Esophagus squamous epithelium (tissue), 5 donors: ENCODE results near the gene DLAT. TPM values are rescaled to one million over a fixed set of nuclear protein-coding genes. Genes with fewer than 3 reads are reported as not detected.
A peak's percentile ranks its signal among the peaks of the same experiment; 100 is the strongest.
"Not testable (repeated sequence)": the region's sequence is repeated elsewhere in the genome, so short reads cannot be mapped to it uniquely, and the experiment has no call there.

Experiments
- DNase-seq: peaks from one replicate; lab custom pipeline; 2025; lab: John Stamatoyannopoulos, UW
- H3K27ac ChIP-seq, 4 donors: fragments of 200-600 bp; sonication (generic); one replicate each; pipeline ENCODE4 v1.5.1; 2016 to 2019; ENCODE audit warnings: mild to moderate bottlenecking in 1 of 4
- H3K27me3 ChIP-seq, 4 donors: fragments of 200-600 bp; sonication (generic); 1 replicate in 3 of 4; 2 replicates in 1 of 4; pipeline versions ENCODE4 v1.5.1 to v1.6.0; 2017 to 2021; ENCODE audit warnings: antibody characterized with exemption in 1 of 4
- H3K36me3 ChIP-seq, 3 donors: fragments of 200-600 bp; sonication (generic); one replicate each; pipeline ENCODE4 v1.5.1; 2016 to 2019
- H3K4me1 ChIP-seq, 3 donors: fragments of 200-600 bp; sonication (generic); one replicate each; pipeline ENCODE4 v1.5.1; 2017 to 2019
- H3K4me3 ChIP-seq, 4 donors: fragments of 200-600 bp; sonication (generic); 1 replicate in 3 of 4; 2 replicates in 1 of 4; pipeline ENCODE4 v1.5.1; 2016 to 2019; ENCODE audit warnings: mild to moderate bottlenecking in 2 of 4, moderate library complexity in 1 of 4
- H3K9me3 ChIP-seq, 3 donors: fragments of 200-600 bp; sonication (generic); one replicate each; pipeline ENCODE4 v1.5.1; 2016 to 2019
- CTCF ChIP-seq, 6 experiments: fragments of 450-650 bp in 4 of 6; fragments of 200-600 bp in 2 of 6; sonication (generic) in 2 of 6; IDR thresholded peaks; one replicate each; pipeline ENCODE4 v1.5.1; 2016 to 2019; ENCODE audit warnings: antibody characterized with exemption in 6 of 6, mild to moderate bottlenecking in 4 of 6, moderate library complexity in 4 of 6
- POLR2A ChIP-seq, 4 donors: fragments of 450-650 bp; IDR thresholded peaks; one replicate each; pipeline ENCODE4 v1.6.1; 2017; ENCODE audit warnings: antibody characterized with exemption in 4 of 4, mild to moderate bottlenecking in 4 of 4, moderate library complexity in 3 of 4
- WGBS, 2 donors: methylation state at CpG; one replicate each; pipeline ENCODE4 v1.1.5; 2018; 5-methylcytosine and 5-hydroxymethylcytosine counted together
- intact Hi-C: fragments of 100-400 bp; cut with DNase I; formaldehyde crosslinking; loops from one replicate; pipeline ENCODE4 v1.15.0; 2022
- total RNA-seq, 4 donors: library from RNA; depleted of rRNA; stranded (reverse); fragments of >200 nt; gene quantifications; one replicate each; pipeline ENCODE4 v1.1.0, GENCODE V29; 2016
- donor health status: DM: yes; HTN: yes; CAD: no.

DLAT gene
- total RNA-seq, 4 donors from 2014 or later = 28.9 to 56.5 (median 39.4) TPM

GRCh38 chr11:112037527-112037926 lies 12.3 kb downstream of the DLAT start:
- TF ChIP-seq CTCF (IDR thresholded peaks at IDR 0.05) = no peak
- no peak for TF ChIP-seq POLR2A (IDR thresholded peaks at IDR 0.05)
- peaks cover 0 to 98% (median 4%) of the 10 kb centered on the region in 3 donors for H3K36me3 ChIP-seq

GRCh38 chr11:112042161-112042960 lies 17.2 kb downstream of the DLAT start:
- no peak overlapping the region for H3K27ac ChIP-seq
- WGBS, 2 donors = 40 to 49% methylated on average over 6 of the region's 6 CpGs
- TF ChIP-seq POLR2A (IDR thresholded peaks at IDR 0.05) (no peak), CTCF (IDR thresholded peaks at IDR 0.05) (no peak)
- DNase-seq = no peak
- no peak overlapping the region for H3K4me3 ChIP-seq
- peaks cover 0 to 100% (median 12%) of the 10 kb centered on the region in 3 donors for H3K36me3 ChIP-seq
- no peaks in the 10 kb centered on the region for H3K4me1 ChIP-seq
- no peaks in the 10 kb centered on the region for H3K27me3 ChIP-seq
- no peaks in the 10 kb centered on the region for H3K9me3 ChIP-seq
- intact Hi-C loops = no loop called here

More at GRCh38 chr11:112037527-112037926, 12.3 kb downstream of the DLAT start:
- no peak for DNase-seq
- Histone ChIP-seq H3K27ac (no peak overlapping the region), H3K4me1 (no peaks in the 10 kb centered on the region), H3K27me3 (no peaks in the 10 kb centered on the region), H3K4me3 (no peak overlapping the region), H3K9me3 (no peaks in the 10 kb centered on the region)
- intact Hi-C loops = no loop called here

GRCh38 chr11:112042961-112043304 lies 17.7 kb downstream of the DLAT start:
- intact Hi-C loops = no loop called here
- Histone ChIP-seq H3K27me3 (no peaks in the 10 kb centered on the region), H3K27ac (no peak overlapping the region), H3K9me3 (no peaks in the 10 kb centered on the region), H3K4me3 (no peak overlapping the region), H3K4me1 (no peaks in the 10 kb centered on the region), H3K36me3 (peaks cover 0 to 100% (median 12%) of the 10 kb centered on the region in 3 donors)
- no peak for DNase-seq
- WGBS, 2 donors = 89 to 94% methylated on average over 2 of the region's 2 CpGs
- TF ChIP-seq CTCF (IDR thresholded peaks at IDR 0.05) = no peak
- no peak for TF ChIP-seq POLR2A (IDR thresholded peaks at IDR 0.05)

GRCh38 chr11:112044961-112045360 lies 19.8 kb downstream of the DLAT start:
- H3K27ac ChIP-seq = no peak overlapping the region
- TF ChIP-seq POLR2A (IDR thresholded peaks at IDR 0.05) (no peak), CTCF (IDR thresholded peaks at IDR 0.05) (no peak)
- peaks cover 0 to 97% (median 12%) of the 10 kb centered on the region in 3 donors for H3K36me3 ChIP-seq
- no peaks in the 10 kb centered on the region for H3K27me3 ChIP-seq
- WGBS, 2 donors = 89 to 93% methylated on average over 4 of the region's 4 CpGs
- no peaks in the 10 kb centered on the region for H3K9me3 ChIP-seq
- no peak for DNase-seq
- no peak overlapping the region for H3K4me3 ChIP-seq
- intact Hi-C loops = no loop called here
- H3K4me1 ChIP-seq = peaks cover 0 to 17% (median 0%) of the 10 kb centered on the region in 3 donors

GRCh38 chr11:112046647-112047046 lies 21.4 kb downstream of the DLAT start:
- H3K27me3 ChIP-seq, H3K4me3 ChIP-seq, H3K27ac ChIP-seq, DNase-seq, H3K9me3 ChIP-seq, intact Hi-C loops: not testable (repeated sequence)
- WGBS, 2 donors = 83 to 100% methylated on average over 1 to 2 of the region's 2 CpGs
- H3K4me1 ChIP-seq = peaks cover 0 to 17% (median 0%) of the 10 kb centered on the region in 3 donors
- peaks cover 0 to 96% (median 12%) of the 10 kb centered on the region in 3 donors for H3K36me3 ChIP-seq

GRCh38 chr11:112048256-112048655 lies 23.0 kb downstream of the DLAT start:
- H3K9me3 ChIP-seq, H3K27me3 ChIP-seq, DNase-seq, intact Hi-C loops, H3K4me3 ChIP-seq: not testable (repeated sequence)
- H3K4me1 ChIP-seq = peaks cover 0 to 17% (median 0%) of the 10 kb centered on the region in 3 donors
- peaks cover 0 to 96% (median 20%) of the 10 kb centered on the region in 3 donors for H3K36me3 ChIP-seq
- peak overlapping the region in 1 of 4 donors; percentile 26 for H3K27ac ChIP-seq
- 76 to 90% methylated on average over 2 to 3 of the region's 3 CpGs for WGBS, 2 donors
